T-cell (primary cell): ENCODE results near the gene DNAAF5. TPM values are rescaled to one million over a fixed set of nuclear protein-coding genes. Genes with fewer than 3 reads are reported as not detected.
A peak's percentile ranks its signal among the peaks of the same experiment; 100 is the strongest.

Source experiments
- ATAC-seq, 4 experiments: fragments of 200-7000 bp in 3 of 4; fragments of 150-1000 bp in 1 of 4; cut with Tn5 transposase; replicated peaks in 1 of 4; 1 replicate in 3 of 4; 2 replicates in 1 of 4; pipeline ENCODE4 v1.10.0; 2021; ENCODE audit warnings: moderate library complexity in 3 of 4, mild to moderate bottlenecking in 2 of 4, moderate number of reproducible peaks in 1 of 4
- CTCF ChIA-PET, 2 donors: fragments of 300-600 bp; sonication (Branson Sonifier 250); formaldehyde crosslinking; loops; one replicate each; lab custom pipeline; 2022; ENCODE audit warnings: antibody characterized with exemption in 2 of 2; lab: Charles Lee
- POLR2A ChIA-PET, 2 donors: fragments of 300-600 bp; sonication (Branson Sonifier 250); formaldehyde crosslinking; loops; one replicate each; lab custom pipeline; 2022; ENCODE audit warnings: antibody characterized with exemption in 2 of 2; lab: Charles Lee
- DNase-seq, 35 experiments: peaks; one replicate each; pipeline versions ENCODE4 v3.0.0 to v3.0.0-alpha.2; 2013 to 2023
- H3K27ac ChIP-seq: one replicate; pipeline ENCODE4 v1.5.1; 2013; ENCODE audit warnings: low read length
- H3K27me3 ChIP-seq, 2 experiments: replicated peaks in 1 of 2; 1 replicate in 1 of 2; 2 replicates in 1 of 2; pipeline versions ENCODE4 v1.6.1 to v1.7.0; 2013; ENCODE audit warnings: low read length in 1 of 2, mixed read lengths in 1 of 2; ENCODE audit not compliant: control insufficient read depth in 2 of 2, insufficient read depth in 2 of 2; ENCODE audit errors: extremely low read depth in 1 of 2
- H3K36me3 ChIP-seq, 2 donors: 1 replicate in 1 of 2; 2 replicates in 1 of 2; pipeline versions ENCODE4 v1.6.1 to v1.7.0; 2013; ENCODE audit warnings: low read length in 1 of 2; ENCODE audit not compliant: control insufficient read depth in 2 of 2, insufficient read depth in 1 of 2; ENCODE audit errors: extremely low read depth in 1 of 2
- H3K4me1 ChIP-seq, 2 experiments: 1 replicate in 1 of 2; 2 replicates in 1 of 2; pipeline versions ENCODE4 v1.6.1 to v1.7.0; 2013; ENCODE audit warnings: low read length in 2 of 2, mixed read lengths in 1 of 2; ENCODE audit not compliant: insufficient read depth in 2 of 2, control insufficient read depth in 1 of 2; ENCODE audit errors: extremely low read depth in 1 of 2
- H3K4me3 ChIP-seq, 2 donors: 1 replicate in 1 of 2; 2 replicates in 1 of 2; pipeline versions ENCODE4 v1.5.1 to v1.7.0; 2013; ENCODE audit warnings: mild to moderate bottlenecking in 2 of 2, low read length in 1 of 2, moderate library complexity in 1 of 2; ENCODE audit not compliant: control insufficient read depth in 1 of 2; ENCODE audit errors: extremely low read depth in 1 of 2
- H3K9me3 ChIP-seq: 2 replicates; pipeline ENCODE4 v1.7.0; 2013
- H3K27ac Mint-ChIP-seq, 2 donors: one replicate each; pipeline ENCODE4 v1.8.0; 2020 to 2021; ENCODE audit warnings: mild to moderate bottlenecking in 2 of 2, mixed read lengths in 2 of 2
- H3K27me3 Mint-ChIP-seq, 2 donors: one replicate each; pipeline ENCODE4 v1.8.0; 2021 to 2022; ENCODE audit warnings: mixed read lengths in 2 of 2
- H3K36me3 Mint-ChIP-seq: one replicate; pipeline ENCODE4 v1.8.0; 2021; ENCODE audit warnings: mixed read lengths
- H3K4me1 Mint-ChIP-seq, 3 donors: one replicate each; pipeline ENCODE4 v1.8.0; 2020 to 2022; ENCODE audit warnings: mixed read lengths in 3 of 3, mild to moderate bottlenecking in 1 of 3
- H3K4me3 Mint-ChIP-seq, 3 donors: one replicate each; pipeline ENCODE4 v1.8.0; 2020 to 2022; ENCODE audit warnings: mild to moderate bottlenecking in 3 of 3, mixed read lengths in 3 of 3, moderate library complexity in 3 of 3
- H3K9me3 Mint-ChIP-seq, 3 donors: one replicate each; pipeline ENCODE4 v1.8.0; 2020 to 2022; ENCODE audit warnings: mixed read lengths in 3 of 3
- WGBS: methylation state at CpG from one replicate; pipeline ENCODE4 v1.1.5; 2013; ENCODE audit warnings: missing lambda C conversion rate; ENCODE audit not compliant: insufficient coverage; 5-methylcytosine and 5-hydroxymethylcytosine counted together
- total RNA-seq, 35 experiments: library from RNA in 6 of 35; stranded (reverse) in 6 of 35; fragments of 120-200 nt in 1 of 35; gene quantifications; one replicate each; pipeline versions ENCODE4 v1.2.1 to v1.2.4 and lab custom pipeline; 2013 to 2026

DNAAF5 gene
- total RNA-seq, 5 donors from 2014 or later (not counting 1 experiment from before 2014, with no cell fraction given), result 12.8 to 21.4 (median 17.1) TPM

- ChIA-PET POLR2A (interaction anchor here (0.6 to 0.7 kb wide), 2 partner anchors 44 to 112 kb away, joined by 8 to 15 read pairs; no protein-coding TSS in a partner anchor), CTCF (no interaction called here)
- Histone ChIP-seq H3K4me1 (no peaks in the 10 kb centered on the region), H3K36me3 (peaks cover 6 to 8% of the 10 kb centered on the region in 2 donors), H3K27ac (no peak overlapping the region), H3K4me3 (no peak overlapping the region), H3K9me3 (no peaks in the 10 kb centered on the region), H3K27me3 (no peaks in the 10 kb centered on the region)
- ATAC-seq (no peak), DNase-seq (no peak)
- Mint-ChIP-seq H3K4me1 (peaks cover 0 to 14% (median 2%) of the 10 kb centered on the region in 3 donors), H3K27ac (no peak overlapping the region), H3K27me3 (no peaks in the 10 kb centered on the region), H3K4me3 (no peak overlapping the region), H3K36me3 (peaks cover 29% of the 10 kb centered on the region), H3K9me3 (peaks cover 5 to 8% (median 8%) of the 10 kb centered on the region in 3 donors)
- no CpG with 5 or more reads among the region's 3 CpGs for WGBS
These were observed 23.4 kb upstream of the DNAAF5 start for GRCh38 chr7:703049-703448.

DNA sequence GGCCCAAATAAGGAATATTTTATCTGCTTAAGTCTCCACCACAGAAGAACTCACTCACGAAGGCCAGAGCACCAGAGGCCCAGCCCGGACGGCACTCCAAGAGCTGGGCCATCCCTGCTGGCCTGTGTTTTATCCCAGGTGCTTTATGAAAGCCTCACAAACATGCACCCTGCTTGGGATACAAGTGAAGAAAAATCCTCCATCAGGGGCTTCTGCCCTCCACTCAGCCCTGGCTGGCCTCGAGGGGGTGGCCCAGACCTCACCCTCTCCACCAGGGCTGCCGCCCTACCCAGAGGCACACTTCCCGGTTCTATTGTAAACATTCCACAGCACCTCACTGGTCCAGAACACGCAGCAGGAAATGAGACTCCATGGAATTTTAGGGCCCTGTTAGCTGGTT is 19.8 kb upstream of the DNAAF5 start:
- DNase-seq, result no peak
- H3K27ac Mint-ChIP-seq, result no peak overlapping the region
- H3K27me3 ChIP-seq, result peaks cover 0 to 4% of the 10 kb centered on the region in 2 experiments
- no peak overlapping the region for H3K27ac ChIP-seq
- H3K36me3 ChIP-seq, result no peaks in the 10 kb centered on the region
- ATAC-seq, result no peak
- peaks cover 25% of the 10 kb centered on the region for H3K36me3 Mint-ChIP-seq
- peaks cover 5 to 8% (median 8%) of the 10 kb centered on the region in 3 donors for H3K9me3 Mint-ChIP-seq
- no peaks in the 10 kb centered on the region for H3K9me3 ChIP-seq
- 100% methylated on average over 4 of the region's 7 CpGs for WGBS
- CTCF ChIA-PET, result no interaction called here
- H3K4me1 Mint-ChIP-seq, result peaks cover 0 to 10% (median 6%) of the 10 kb centered on the region in 3 donors
- H3K27me3 Mint-ChIP-seq, result no peaks in the 10 kb centered on the region
- peaks cover 0 to 7% of the 10 kb centered on the region in 2 experiments for H3K4me1 ChIP-seq
- H3K4me3 Mint-ChIP-seq, result no peak overlapping the region
- H3K4me3 ChIP-seq, result no peak overlapping the region
- POLR2A ChIA-PET, result no interaction called here

- no peaks in the 10 kb centered on the region for H3K9me3 ChIP-seq
- H3K27ac ChIP-seq, result no peak overlapping the region
- CTCF ChIA-PET, result no interaction called here
- H3K4me3 Mint-ChIP-seq, result no peak overlapping the region
- peaks cover 21% of the 10 kb centered on the region for H3K36me3 Mint-ChIP-seq
- ATAC-seq, result no peak
- H3K27me3 Mint-ChIP-seq, result no peaks in the 10 kb centered on the region
- H3K4me3 ChIP-seq, result no peak overlapping the region
- POLR2A ChIA-PET, result no interaction called here
- peaks cover 0 to 5% of the 10 kb centered on the region in 2 experiments for H3K27me3 ChIP-seq
- peaks cover 5 to 8% (median 8%) of the 10 kb centered on the region in 3 donors for H3K9me3 Mint-ChIP-seq
- H3K4me1 ChIP-seq, result peaks cover 0 to 9% of the 10 kb centered on the region in 2 experiments
- peaks cover 0 to 10% (median 6%) of the 10 kb centered on the region in 3 donors for H3K4me1 Mint-ChIP-seq
- DNase-seq, result no peak
- no peaks in the 10 kb centered on the region for H3K36me3 ChIP-seq
- no peak overlapping the region for H3K27ac Mint-ChIP-seq
- 97% methylated on average over 7 of the region's 17 CpGs for WGBS
These were observed 19.1 kb upstream of the DNAAF5 start for GRCh38 chr7:707296-708000.

GRCh38 chr7:710161-710560 is 16.3 kb upstream of the DNAAF5 start:
- Mint-ChIP-seq H3K4me1 (peaks cover 11 to 16% (median 15%) of the 10 kb centered on the region in 3 donors), H3K9me3 (no peaks in the 10 kb centered on the region), H3K27ac (peak overlapping the region in 1 of 2 donors; percentile 36), H3K27me3 (peaks cover 0 to 6% of the 10 kb centered on the region in 2 donors), H3K4me3 (peak overlapping the region; percentile 26 to 70 (median 62)), H3K36me3 (peaks cover 10% of the 10 kb centered on the region)
- Histone ChIP-seq H3K9me3 (no peaks in the 10 kb centered on the region), H3K36me3 (no peaks in the 10 kb centered on the region), H3K4me3 (no peak overlapping the region), H3K27me3 (peaks cover 0 to 15% of the 10 kb centered on the region in 2 experiments), H3K4me1 (peaks cover 0 to 15% of the 10 kb centered on the region in 2 experiments), H3K27ac (no peak overlapping the region)
- DNase-seq (peak in 1 of 35 experiments; percentile 11), ATAC-seq (no peak)
- ChIA-PET POLR2A (no interaction called here), CTCF (interaction anchor here in 1 of 2 donors (0.7 kb wide), 1 partner anchor 26 kb away, joined by 3 read pairs; no protein-coding TSS in a partner anchor)
- WGBS, result 94% methylated on average over 11 of the region's 14 CpGs

GRCh38 chr7:711093-711921 is 15.2 kb upstream of the DNAAF5 start:
- H3K27me3 ChIP-seq, result peaks cover 0 to 15% of the 10 kb centered on the region in 2 experiments

GRCh38 chr7:711922-712380 is 14.5 kb upstream of the DNAAF5 start:
- ATAC-seq (peak in 3 of 4 experiments; percentile 28 to 70 (median 62)), DNase-seq (peak in 6 of 35 experiments; percentile 6 to 27 (median 16))
- POLR2A ChIA-PET, result no interaction called here
- no peak overlapping the region for H3K27ac Mint-ChIP-seq
- peaks cover 15 to 16% (median 15%) of the 10 kb centered on the region in 3 donors for H3K4me1 Mint-ChIP-seq
- H3K27me3 Mint-ChIP-seq, result peaks cover 0 to 6% of the 10 kb centered on the region in 2 donors
- Histone ChIP-seq H3K27me3 (peaks cover 0 to 15% of the 10 kb centered on the region in 2 experiments), H3K4me3 (peak overlapping the region; percentile 17 to 24), H3K36me3 (no peaks in the 10 kb centered on the region), H3K27ac (no peak overlapping the region), H3K9me3 (no peaks in the 10 kb centered on the region), H3K4me1 (peaks cover 0 to 15% of the 10 kb centered on the region in 2 experiments)
- no peaks in the 10 kb centered on the region for H3K9me3 Mint-ChIP-seq
- peaks cover 9% of the 10 kb centered on the region for H3K36me3 Mint-ChIP-seq
- CTCF ChIA-PET, result no interaction called here
- 14% methylated on average over 27 of the region's 44 CpGs for WGBS
- peak overlapping the region; percentile 24 to 69 (median 37) for H3K4me3 Mint-ChIP-seq

More at GRCh38 chr7:711093-711921, 15.2 kb upstream of the DNAAF5 start:
- ChIA-PET POLR2A (no interaction called here), CTCF (interaction anchor here in 1 of 2 donors (0.7 kb wide), 1 partner anchor 25 kb away, joined by 3 read pairs; no protein-coding TSS in a partner anchor)
- Histone ChIP-seq H3K36me3 (no peaks in the 10 kb centered on the region), H3K4me1 (peaks cover 0 to 15% of the 10 kb centered on the region in 2 experiments), H3K9me3 (no peaks in the 10 kb centered on the region), H3K27ac (no peak overlapping the region), H3K4me3 (peak overlapping the region; percentile 24 to 26)
- ATAC-seq (no peak), DNase-seq (no peak)
- Mint-ChIP-seq H3K27me3 (peaks cover 0 to 6% of the 10 kb centered on the region in 2 donors), H3K4me1 (peaks cover 13 to 16% (median 15%) of the 10 kb centered on the region in 3 donors), H3K9me3 (no peaks in the 10 kb centered on the region), H3K27ac (peak overlapping the region in 1 of 2 donors; percentile 79), H3K4me3 (peak overlapping the region; percentile 55 to 69 (median 66)), H3K36me3 (peaks cover 10% of the 10 kb centered on the region)
- WGBS, result 96% methylated on average over 22 of the region's 45 CpGs
